ENCODE measurements around the gene SLC44A1. TPM values are rescaled to one million over a fixed set of nuclear protein-coding genes. Genes with fewer than 3 reads are reported as not detected.

Gene SLC44A1
- total and polyA plus RNA-seq, 12 donors = 6.1 to 29.0 (median 17.8) TPM

DNA sequence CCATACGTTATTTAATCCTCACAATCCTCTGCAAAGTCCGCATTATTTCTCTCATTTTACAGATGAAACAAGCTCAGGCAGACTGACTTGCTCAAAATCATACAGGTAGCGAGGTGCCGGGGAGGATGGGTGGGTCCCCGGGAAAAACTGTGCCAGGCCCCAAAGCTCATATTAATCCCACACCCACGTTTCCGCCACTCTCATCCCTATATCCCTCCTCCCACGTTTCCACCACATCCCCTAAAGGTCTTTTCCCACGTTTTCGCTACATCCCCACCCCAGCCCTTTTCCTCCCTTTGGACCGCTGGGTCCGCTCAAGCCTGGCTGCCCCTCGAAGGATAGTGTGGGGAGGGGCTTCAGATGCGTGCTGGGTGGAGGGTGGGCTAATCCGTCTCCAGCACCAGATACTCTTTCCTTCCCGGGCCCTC is 202.9 kb downstream of the SLC44A1 start:
- Histone ChIP-seq H3K4me3 (peak overlapping the region; percentile 58 to 92 (median 76)), H3K9me3 (no peaks in the 10 kb centered on the region), H3K36me3 (no peaks in the 10 kb centered on the region), H3K27ac (peak overlapping the region; percentile 57 to 89 (median 78)), H3K4me1 (peaks cover 0 to 50% (median 26%) of the 10 kb centered on the region in 9 donors), H3K27me3 (no peaks in the 10 kb centered on the region)
- ATAC-seq = peak in 1 of 8 donors; percentile 6
- TF ChIP-seq, protein P1, sequence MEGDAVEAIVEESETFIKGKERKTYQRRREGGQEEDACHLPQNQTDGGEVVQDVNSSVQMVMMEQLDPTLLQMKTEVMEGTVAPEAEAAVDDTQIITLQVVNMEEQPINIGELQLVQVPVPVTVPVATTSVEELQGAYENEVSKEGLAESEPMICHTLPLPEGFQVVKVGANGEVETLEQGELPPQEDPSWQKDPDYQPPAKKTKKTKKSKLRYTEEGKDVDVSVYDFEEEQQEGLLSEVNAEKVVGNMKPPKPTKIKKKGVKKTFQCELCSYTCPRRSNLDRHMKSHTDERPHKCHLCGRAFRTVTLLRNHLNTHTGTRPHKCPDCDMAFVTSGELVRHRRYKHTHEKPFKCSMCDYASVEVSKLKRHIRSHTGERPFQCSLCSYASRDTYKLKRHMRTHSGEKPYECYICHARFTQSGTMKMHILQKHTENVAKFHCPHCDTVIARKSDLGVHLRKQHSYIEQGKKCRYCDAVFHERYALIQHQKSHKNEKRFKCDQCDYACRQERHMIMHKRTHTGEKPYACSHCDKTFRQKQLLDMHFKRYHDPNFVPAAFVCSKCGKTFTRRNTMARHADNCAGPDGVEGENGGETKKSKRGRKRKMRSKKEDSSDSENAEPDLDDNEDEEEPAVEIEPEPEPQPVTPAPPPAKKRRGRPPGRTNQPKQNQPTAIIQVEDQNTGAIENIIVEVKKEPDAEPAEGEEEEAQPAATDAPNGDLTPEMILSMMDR (IDR thresholded peaks at IDR 0.05) = no peak
- WGBS, 2 donors = 22 to 27% methylated on average over 16 of the region's 16 CpGs
- peak in 1 of 2 donors; percentile 13 for DNase-seq
- intact Hi-C loops (cut with DNase I) = loop anchor here in 1 of 10 donors (10.0 kb wide), 1 partner anchor 247 kb away; the partner anchor contains the start of gene TMEM38B

DNA sequence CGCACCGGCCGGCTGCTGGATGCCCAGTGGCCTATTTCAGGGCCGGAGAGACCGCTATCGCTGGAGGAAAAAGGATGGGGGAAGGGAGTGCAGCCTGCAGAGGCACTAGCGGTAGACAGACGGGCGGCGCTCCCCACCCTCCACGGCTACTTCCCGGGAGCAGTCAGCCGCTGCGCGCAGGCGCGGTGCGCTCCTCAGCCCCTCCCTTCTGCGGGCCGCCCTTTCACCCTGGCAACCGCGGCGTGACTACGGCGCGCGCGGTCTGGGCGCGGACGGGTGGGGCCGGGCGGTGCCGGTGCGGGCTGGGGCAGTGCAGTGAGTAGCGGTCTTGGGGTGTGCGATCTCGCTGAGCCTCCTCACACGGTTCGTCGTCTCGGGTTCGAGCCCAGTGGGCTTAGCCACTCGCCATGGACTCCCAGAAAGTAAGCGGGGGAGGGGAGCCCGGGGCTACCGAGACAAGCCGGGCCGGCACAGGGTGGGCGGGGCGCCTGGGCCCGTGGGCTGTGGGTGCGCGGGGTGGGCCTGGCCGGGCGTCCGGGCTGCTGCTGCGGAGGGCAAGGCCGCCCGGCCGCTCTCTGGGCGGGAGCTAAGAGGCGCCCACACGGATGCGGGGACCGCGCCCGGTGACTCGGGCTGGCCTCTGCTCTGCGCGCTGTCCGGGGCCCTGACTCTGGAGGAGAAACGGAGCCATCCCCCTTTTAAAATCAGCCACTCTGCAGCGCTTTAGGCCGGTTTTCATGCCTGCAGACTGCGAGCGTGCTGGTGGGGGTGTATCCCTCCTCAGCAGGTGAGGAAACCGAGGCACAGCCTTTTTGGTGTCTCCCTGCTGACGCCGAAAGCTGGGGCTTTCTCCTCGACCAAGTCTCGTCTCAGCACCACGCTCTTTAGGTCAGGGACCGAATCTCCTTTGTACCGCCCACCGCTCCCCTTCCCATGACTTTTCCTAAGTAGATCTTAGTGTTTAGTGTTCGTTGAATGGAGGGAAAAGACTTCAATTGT is 203.7 kb downstream of the SLC44A1 start, which contains the start of gene FSD1L:
Gene FSD1L, plus strand, starts transcription at position 221 of the 999 bp plus-strand sequence. Its CDS starts 187 bp downstream, at position 408.
- WGBS, 2 donors = 0 to 1% methylated on average over 66 to 87 of the region's 87 CpGs
- intact Hi-C loops (cut with DNase I) = loop anchor here in 1 of 10 donors (10.0 kb wide), 1 partner anchor 247 kb away; the partner anchor contains the start of gene TMEM38B
- no peaks in the 10 kb centered on the region for H3K27me3 ChIP-seq
- peaks cover 0 to 50% (median 26%) of the 10 kb centered on the region in 9 donors for H3K4me1 ChIP-seq
- DNase-seq (peak; percentile 92 to 96), ATAC-seq (peak; percentile 96 to 98 (median 97))
- TF ChIP-seq, protein P1 (IDR thresholded peaks at IDR 0.05) = peak in 8 of 9 donors; percentile 9 to 65 (median 42)
- H3K4me3 ChIP-seq = peak within 1 kb of the TSS; percentile 58 to 92 (median 76)
- H3K9me3 ChIP-seq = no peaks in the 10 kb centered on the region
- no peaks in the 10 kb centered on the region for H3K36me3 ChIP-seq
- H3K27ac ChIP-seq = peak within 1 kb of the TSS; percentile 57 to 89 (median 78)

DNA sequence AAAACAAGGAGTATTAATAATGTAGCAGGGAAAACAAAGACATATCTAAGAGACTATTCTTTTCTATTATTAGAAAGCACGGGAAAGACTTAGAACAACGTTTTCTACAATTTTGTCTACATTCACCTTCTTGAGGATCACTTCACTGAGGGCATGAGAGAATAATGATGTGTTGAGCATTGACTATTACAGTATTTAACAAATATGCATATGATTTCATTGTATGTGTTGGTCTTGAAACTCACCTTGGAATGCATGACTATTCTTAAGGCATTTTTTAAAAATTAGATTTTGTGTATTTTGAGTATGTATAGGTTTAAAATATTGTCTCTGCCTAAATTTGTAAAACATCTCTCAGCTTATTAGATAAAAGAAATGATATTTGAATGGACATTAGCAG is 204.6 kb downstream of the SLC44A1 start:
- DNase-seq (no peak), ATAC-seq (no peak)
- no peaks in the 10 kb centered on the region for H3K9me3 ChIP-seq
- peaks cover 0 to 46% (median 26%) of the 10 kb centered on the region in 9 donors for H3K4me1 ChIP-seq
- H3K4me3 ChIP-seq = peak overlapping the region in 8 of 10 donors; percentile 70 to 92 (median 82)
- TF ChIP-seq, protein P1 (IDR thresholded peaks at IDR 0.05) = no peak
- intact Hi-C loops (cut with DNase I) = loop anchor here in 1 of 10 donors (10.0 kb wide), 1 partner anchor 246 kb away; the partner anchor contains the start of gene TMEM38B
- H3K36me3 ChIP-seq = no peaks in the 10 kb centered on the region
- peak overlapping the region in 5 of 10 donors; percentile 76 to 89 (median 84) for H3K27ac ChIP-seq
- no peaks in the 10 kb centered on the region for H3K27me3 ChIP-seq
- 12 to 24% methylated on average over 2 of the region's 2 CpGs for WGBS, 2 donors

DNA sequence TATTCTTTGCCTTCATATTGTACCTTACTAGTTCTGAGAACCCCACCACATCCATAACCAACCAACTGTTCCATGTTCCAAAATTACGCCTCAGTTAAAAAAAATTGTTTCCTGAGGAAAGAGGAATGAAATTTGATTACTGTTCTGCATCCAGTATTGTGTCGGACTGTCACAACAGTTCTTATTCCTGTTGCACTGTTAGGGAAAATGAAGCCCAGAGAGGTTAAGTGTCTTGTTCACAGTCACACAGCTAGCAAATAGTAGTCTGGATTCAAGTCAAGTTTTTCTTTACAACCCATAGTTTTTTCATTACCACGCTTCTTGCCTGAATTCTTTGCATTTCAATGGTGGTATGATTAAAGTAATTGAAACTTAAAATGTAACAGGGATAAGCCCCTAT is 207.7 kb downstream of the SLC44A1 start:
- DNase-seq (no peak), ATAC-seq (no peak)
- Histone ChIP-seq H3K27me3 (no peaks in the 10 kb centered on the region), H3K4me1 (peaks cover 0 to 54% (median 21%) of the 10 kb centered on the region in 9 donors), H3K9me3 (no peaks in the 10 kb centered on the region), H3K36me3 (no peaks in the 10 kb centered on the region), H3K4me3 (no peak overlapping the region), H3K27ac (no peak overlapping the region)
- WGBS, 2 donors = 79 to 91% methylated on average over 3 of the region's 3 CpGs
- TF ChIP-seq, protein P1 (IDR thresholded peaks at IDR 0.05) = no peak
- intact Hi-C loops (cut with DNase I) = no loop called here
